ENCODE results near the gene TSKS.

TSKS gene

GRCh38 chr19:49763230-49763629 is at the start of gene TSKS:
Gene TSKS, minus strand, starts transcription at chr19:49763306. Its CDS starts 59 bp downstream, at chr19:49763247.
- DNase-seq (ENCODE audit: low read depth in 1 of 2, low spot score in 1 of 2) = no peak

GRCh38 chr19:49812452-49812996 is 49.4 kb upstream of the TSKS start:
- no peak for DNase-seq (ENCODE audit: low read depth in 1 of 2, low spot score in 1 of 2)

- DNase-seq (ENCODE audit: low read depth in 1 of 2, low spot score in 1 of 2) = no peak
Measured at GRCh38 chr19:49811328-49811727, 48.2 kb upstream of the TSKS start.

- DNase-seq (ENCODE audit: low read depth in 1 of 2, low spot score in 1 of 2) = no peak
Measured at GRCh38 chr19:49809941-49810389, 46.9 kb upstream of the TSKS start.

- peak in 1 of 2 donors; percentile 31 for DNase-seq (ENCODE audit: low read depth in 1 of 2, low spot score in 1 of 2)
Measured at GRCh38 chr19:49809160-49809940, 46.2 kb upstream of the TSKS start.

GRCh38 chr19:49808711-49809159 is 45.6 kb upstream of the TSKS start:
- DNase-seq (ENCODE audit: low read depth in 1 of 2, low spot score in 1 of 2) = peak; percentile 74 to 78

GRCh38 chr19:49807904-49808675 is 45.0 kb upstream of the TSKS start:
- no peak for DNase-seq (ENCODE audit: low read depth in 1 of 2, low spot score in 1 of 2)

- no peak for DNase-seq (ENCODE audit: low read depth in 1 of 2, low spot score in 1 of 2)
Measured at GRCh38 chr19:49807058-49807903, 44.2 kb upstream of the TSKS start.

- DNase-seq (ENCODE audit: low read depth in 1 of 2, low spot score in 1 of 2) = no peak
Measured at GRCh38 chr19:49806620-49806959, 43.5 kb upstream of the TSKS start.

GRCh38 chr19:49805822-49806619 is 42.9 kb upstream of the TSKS start:
- no peak for DNase-seq (ENCODE audit: low read depth in 1 of 2, low spot score in 1 of 2)

GRCh38 chr19:49803529-49803856 is 40.4 kb upstream of the TSKS start:
- no peak for DNase-seq (ENCODE audit: low read depth in 1 of 2, low spot score in 1 of 2)

GRCh38 chr19:49802836-49803528 is 39.9 kb upstream of the TSKS start:
- no peak for DNase-seq (ENCODE audit: low read depth in 1 of 2, low spot score in 1 of 2)

- no peak for DNase-seq (ENCODE audit: low read depth in 1 of 2, low spot score in 1 of 2)
Measured at GRCh38 chr19:49801966-49802661, 39.0 kb upstream of the TSKS start.

GRCh38 chr19:49801401-49801888 is 38.3 kb upstream of the TSKS start:
- DNase-seq (ENCODE audit: low read depth in 1 of 2, low spot score in 1 of 2) = no peak

- no peak for DNase-seq (ENCODE audit: low read depth in 1 of 2, low spot score in 1 of 2)
Measured at GRCh38 chr19:49800771-49801170, 37.7 kb upstream of the TSKS start.

- no peak for DNase-seq (ENCODE audit: low read depth in 1 of 2, low spot score in 1 of 2)
Measured at GRCh38 chr19:49799798-49800376, 36.8 kb upstream of the TSKS start.

GRCh38 chr19:49799271-49799797 is 36.2 kb upstream of the TSKS start:
- no peak for DNase-seq (ENCODE audit: low read depth in 1 of 2, low spot score in 1 of 2)

GRCh38 chr19:49798574-49798973 is 35.5 kb upstream of the TSKS start:
- DNase-seq (ENCODE audit: low read depth in 1 of 2, low spot score in 1 of 2) = no peak
